ENCODE data around the gene KIAA0319L. TPM values are rescaled to one million over a fixed set of nuclear protein-coding genes. Genes with fewer than 3 reads are reported as not detected.
A peak's percentile ranks its signal among the peaks of the same experiment; 100 is the strongest.

The KIAA0319L gene
- total RNA-seq, 1 donor from 2014 or later: 69.2 TPM

GRCh38 chr1:35449334-35450008, 107.7 kb downstream of the KIAA0319L start:
- H3K27ac Mint-ChIP-seq (ENCODE audit: unreplicated experiment): peak overlapping the region; percentile 93
- no peaks in the 10 kb centered on the region for H3K27me3 Mint-ChIP-seq (ENCODE audit: unreplicated experiment)
- H3K36me3 Mint-ChIP-seq (ENCODE audit: low read depth, unreplicated experiment): peaks cover 13% of the 10 kb centered on the region
- H3K9me3 Mint-ChIP-seq (ENCODE audit: unreplicated experiment): no peaks in the 10 kb centered on the region
- peaks cover 43% of the 10 kb centered on the region for H3K4me1 Mint-ChIP-seq (ENCODE audit: unreplicated experiment)
- DNase-seq (ENCODE audit: low spot score): no peak
- H3K4me3 Mint-ChIP-seq (ENCODE audit: unreplicated experiment): peak overlapping the region; percentile 31
- no peak for TF ChIP-seq CTCF (IDR thresholded peaks at IDR 0.05; ENCODE audit: unreplicated experiment)

- no peaks in the 10 kb centered on the region for H3K9me3 Mint-ChIP-seq (ENCODE audit: unreplicated experiment)
Observed at GRCh38 chr1:35448344-35448801, 108.8 kb downstream of the KIAA0319L start.

GRCh38 chr1:35447278-35447677, 109.9 kb downstream of the KIAA0319L start:
- TF ChIP-seq CTCF (IDR thresholded peaks at IDR 0.05; ENCODE audit: unreplicated experiment): no peak
- Mint-ChIP-seq H3K4me3 (ENCODE audit: unreplicated experiment) (peak overlapping the region; percentile 32), H3K27ac (ENCODE audit: unreplicated experiment) (peak overlapping the region; percentile 85), H3K27me3 (ENCODE audit: unreplicated experiment) (no peaks in the 10 kb centered on the region), H3K9me3 (ENCODE audit: unreplicated experiment) (no peaks in the 10 kb centered on the region), H3K4me1 (ENCODE audit: unreplicated experiment) (peaks cover 22% of the 10 kb centered on the region), H3K36me3 (ENCODE audit: low read depth, unreplicated experiment) (peaks cover 17% of the 10 kb centered on the region)
- no peak for DNase-seq (ENCODE audit: low spot score)

More at GRCh38 chr1:35448344-35448801, 108.8 kb downstream of the KIAA0319L start:
- Mint-ChIP-seq H3K27ac (ENCODE audit: unreplicated experiment) (peak overlapping the region; percentile 93), H3K4me3 (ENCODE audit: unreplicated experiment) (peak overlapping the region; percentile 40), H3K4me1 (ENCODE audit: unreplicated experiment) (peaks cover 32% of the 10 kb centered on the region), H3K36me3 (ENCODE audit: low read depth, unreplicated experiment) (peaks cover 10% of the 10 kb centered on the region), H3K27me3 (ENCODE audit: unreplicated experiment) (no peaks in the 10 kb centered on the region)
- no peak for TF ChIP-seq CTCF (IDR thresholded peaks at IDR 0.05; ENCODE audit: unreplicated experiment)
- DNase-seq (ENCODE audit: low spot score): peak; percentile 25

- H3K36me3 Mint-ChIP-seq (ENCODE audit: low read depth, unreplicated experiment): peaks cover 19% of the 10 kb centered on the region
- peaks cover 3% of the 10 kb centered on the region for H3K27me3 Mint-ChIP-seq (ENCODE audit: unreplicated experiment)
- H3K27ac Mint-ChIP-seq (ENCODE audit: unreplicated experiment): no peak overlapping the region
Observed at GRCh38 chr1:35444519-35444774, 112.8 kb downstream of the KIAA0319L start.

More at GRCh38 chr1:35444519-35444774, 112.8 kb downstream of the KIAA0319L start:
- Mint-ChIP-seq H3K4me1 (ENCODE audit: unreplicated experiment) (peaks cover 11% of the 10 kb centered on the region), H3K9me3 (ENCODE audit: unreplicated experiment) (no peaks in the 10 kb centered on the region), H3K4me3 (ENCODE audit: unreplicated experiment) (no peak overlapping the region)
- TF ChIP-seq CTCF (IDR thresholded peaks at IDR 0.05; ENCODE audit: unreplicated experiment): no peak
- DNase-seq (ENCODE audit: low spot score): no peak
